Liver (tissue), 9 donors: ENCODE measurements around the gene TAF4. TPM values are rescaled to one million over a fixed set of nuclear protein-coding genes. Genes with fewer than 3 reads are reported as not detected.

Experiments
- DNase-seq: peaks from one replicate; pipeline ENCODE4 v3.0.0-alpha.2; 2017; ENCODE audit warnings: low spot score
- H3K27ac ChIP-seq, 2 donors: one replicate each; pipeline ENCODE4 v1.7.0; 2013; ENCODE audit warnings: inconsistent platforms in 2 of 2, low read length in 2 of 2, control low read depth in 1 of 2, low read depth in 1 of 2, mild to moderate bottlenecking in 1 of 2
- H3K27me3 ChIP-seq, 4 donors: one replicate each; pipeline versions ENCODE4 v1.6.1 to v1.7.0; 2013; ENCODE audit warnings: low read length in 3 of 4, inconsistent platforms in 1 of 4, mild to moderate bottlenecking in 1 of 4, moderate library complexity in 1 of 4; ENCODE audit not compliant: control insufficient read depth in 4 of 4, insufficient read depth in 4 of 4
- H3K36me3 ChIP-seq, 4 donors: one replicate each; pipeline versions ENCODE4 v1.6.1 to v1.7.0; 2013; ENCODE audit warnings: low read length in 3 of 4, mild to moderate bottlenecking in 3 of 4, low read depth in 1 of 4, moderate library complexity in 1 of 4; ENCODE audit not compliant: control insufficient read depth in 4 of 4, insufficient read depth in 3 of 4
- H3K4me1 ChIP-seq, 4 donors: one replicate each; pipeline versions ENCODE4 v1.6.1 to v1.7.0; 2013; ENCODE audit warnings: low read length in 3 of 4, mild to moderate bottlenecking in 3 of 4, moderate library complexity in 1 of 4; ENCODE audit not compliant: control insufficient read depth in 4 of 4, insufficient read depth in 4 of 4
- H3K4me3 ChIP-seq, 3 donors: one replicate each; pipeline versions ENCODE4 v1.6.1 to v1.7.0; 2013; ENCODE audit warnings: low read length in 3 of 3, control low read depth in 1 of 3, low read depth in 1 of 3, mild to moderate bottlenecking in 1 of 3
- H3K9ac ChIP-seq, 2 donors: one replicate each; pipeline ENCODE4 v1.7.0; 2013; ENCODE audit warnings: low read length in 2 of 2, mild to moderate bottlenecking in 2 of 2, moderate library complexity in 2 of 2, control low read depth in 1 of 2, low read depth in 1 of 2
- H3K9me3 ChIP-seq, 4 donors: one replicate each; pipeline versions ENCODE4 v1.6.1 to v1.7.0; 2013; ENCODE audit warnings: low read length in 3 of 4; ENCODE audit not compliant: control insufficient read depth in 4 of 4
- FOXA1 ChIP-seq: IDR thresholded peaks from 2 replicates; pipeline ENCODE4 v1.6.1; 2016; ENCODE audit warnings: antibody characterized with exemption
- FOXA2 ChIP-seq: IDR thresholded peaks from 2 replicates; pipeline ENCODE4 v1.6.1; 2016; ENCODE audit warnings: antibody characterized with exemption
- GABPA ChIP-seq, 2 donors: IDR thresholded peaks in 1 of 2; conservative IDR thresholded peaks in 1 of 2; 2 replicates each; pipeline ENCODE4 v1.6.1; 2016; ENCODE audit warnings: antibody characterized with exemption in 2 of 2, mild to moderate bottlenecking in 1 of 2, moderate library complexity in 1 of 2
- HNF4A ChIP-seq, 2 donors: conservative IDR thresholded peaks; 2 replicates each; pipeline ENCODE4 v1.6.1; 2016; ENCODE audit warnings: antibody characterized with exemption in 2 of 2, mild to moderate bottlenecking in 2 of 2
- HNF4G ChIP-seq: IDR thresholded peaks from 2 replicates; pipeline ENCODE4 v1.6.1; 2016; ENCODE audit warnings: antibody characterized with exemption
- JUND ChIP-seq, 2 donors: IDR thresholded peaks; 2 replicates each; pipeline ENCODE4 v1.6.1; 2016; ENCODE audit warnings: antibody characterized with exemption in 2 of 2
- NR2F2 ChIP-seq: IDR thresholded peaks from 2 replicates; pipeline ENCODE4 v1.6.1; 2016; ENCODE audit warnings: antibody characterized with exemption
- RXRA ChIP-seq, 2 donors: IDR thresholded peaks; 2 replicates each; pipeline ENCODE4 v1.6.1; 2017 to 2018; ENCODE audit warnings: antibody characterized with exemption in 2 of 2, mild to moderate bottlenecking in 1 of 2
- SP1 ChIP-seq: IDR thresholded peaks from 2 replicates; pipeline ENCODE4 v1.6.1; 2018; ENCODE audit warnings: antibody characterized with exemption, mild to moderate bottlenecking
- TAF1 ChIP-seq: conservative IDR thresholded peaks from 2 replicates; pipeline ENCODE4 v1.6.1; 2016; ENCODE audit warnings: antibody characterized with exemption, mild to moderate bottlenecking
- YY1 ChIP-seq: IDR thresholded peaks from 2 replicates; pipeline ENCODE4 v1.6.1; 2016; ENCODE audit warnings: antibody characterized with exemption, mild to moderate bottlenecking
- ZBTB33 ChIP-seq: IDR thresholded peaks from 2 replicates; pipeline ENCODE4 v1.6.1; 2016; ENCODE audit warnings: antibody characterized with exemption
- WGBS: extraction: QIAGEN DNeasy Blood & Tissue Kit; methylation state at CpG from one replicate; pipeline ENCODE4 v1.1.7; 2013; 5-methylcytosine and 5-hydroxymethylcytosine counted together
- polyA plus RNA-seq, 2 donors: library from polyadenylated mRNA; stranded (reverse) in 1 of 2; unstranded in 1 of 2; fragments of 200-250 nt in 1 of 2; fragments of >200 nt in 1 of 2; fragmentation: Nextera tagmentation in 1 of 2; extraction: Ambion mirVana in 1 of 2; gene quantifications; one replicate each; pipeline versions ENCODE4 v1.2.1 to v1.2.3, GENCODE V29; 2013 to 2015
- total RNA-seq, 2 donors: library from RNA; depleted of rRNA; stranded (reverse); fragments of >200 nt; gene quantifications; one replicate each; pipeline ENCODE4 v1.2.3, GENCODE V29; 2014
- TF ChIP-seq, protein P1 (sequence below): IDR thresholded peaks from 2 replicates; pipeline ENCODE4 v1.6.1; 2016; ENCODE audit warnings: antibody characterized with exemption, mild to moderate bottlenecking
- TF ChIP-seq, protein P2 (sequence below): IDR thresholded peaks from 2 replicates; pipeline ENCODE4 v1.6.1; 2016; ENCODE audit warnings: antibody characterized with exemption
- donor health status: healthy.
- donor health status: healthy.
- donor health status: healthy.
- donor health status: healthy.
- donor health status: healthy.

Gene TAF4
- total and polyA plus RNA-seq, 4 donors, result 2.0 to 11.8 (median 5.6) TPM

GRCh38 chr20:62104791-62105345 lies 39.2 kb upstream of the TAF4 start (continued):
- TF ChIP-seq, protein P1, sequence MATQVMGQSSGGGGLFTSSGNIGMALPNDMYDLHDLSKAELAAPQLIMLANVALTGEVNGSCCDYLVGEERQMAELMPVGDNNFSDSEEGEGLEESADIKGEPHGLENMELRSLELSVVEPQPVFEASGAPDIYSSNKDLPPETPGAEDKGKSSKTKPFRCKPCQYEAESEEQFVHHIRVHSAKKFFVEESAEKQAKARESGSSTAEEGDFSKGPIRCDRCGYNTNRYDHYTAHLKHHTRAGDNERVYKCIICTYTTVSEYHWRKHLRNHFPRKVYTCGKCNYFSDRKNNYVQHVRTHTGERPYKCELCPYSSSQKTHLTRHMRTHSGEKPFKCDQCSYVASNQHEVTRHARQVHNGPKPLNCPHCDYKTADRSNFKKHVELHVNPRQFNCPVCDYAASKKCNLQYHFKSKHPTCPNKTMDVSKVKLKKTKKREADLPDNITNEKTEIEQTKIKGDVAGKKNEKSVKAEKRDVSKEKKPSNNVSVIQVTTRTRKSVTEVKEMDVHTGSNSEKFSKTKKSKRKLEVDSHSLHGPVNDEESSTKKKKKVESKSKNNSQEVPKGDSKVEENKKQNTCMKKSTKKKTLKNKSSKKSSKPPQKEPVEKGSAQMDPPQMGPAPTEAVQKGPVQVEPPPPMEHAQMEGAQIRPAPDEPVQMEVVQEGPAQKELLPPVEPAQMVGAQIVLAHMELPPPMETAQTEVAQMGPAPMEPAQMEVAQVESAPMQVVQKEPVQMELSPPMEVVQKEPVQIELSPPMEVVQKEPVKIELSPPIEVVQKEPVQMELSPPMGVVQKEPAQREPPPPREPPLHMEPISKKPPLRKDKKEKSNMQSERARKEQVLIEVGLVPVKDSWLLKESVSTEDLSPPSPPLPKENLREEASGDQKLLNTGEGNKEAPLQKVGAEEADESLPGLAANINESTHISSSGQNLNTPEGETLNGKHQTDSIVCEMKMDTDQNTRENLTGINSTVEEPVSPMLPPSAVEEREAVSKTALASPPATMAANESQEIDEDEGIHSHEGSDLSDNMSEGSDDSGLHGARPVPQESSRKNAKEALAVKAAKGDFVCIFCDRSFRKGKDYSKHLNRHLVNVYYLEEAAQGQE, result no peak
- TF ChIP-seq FOXA2, result no peak

DNA sequence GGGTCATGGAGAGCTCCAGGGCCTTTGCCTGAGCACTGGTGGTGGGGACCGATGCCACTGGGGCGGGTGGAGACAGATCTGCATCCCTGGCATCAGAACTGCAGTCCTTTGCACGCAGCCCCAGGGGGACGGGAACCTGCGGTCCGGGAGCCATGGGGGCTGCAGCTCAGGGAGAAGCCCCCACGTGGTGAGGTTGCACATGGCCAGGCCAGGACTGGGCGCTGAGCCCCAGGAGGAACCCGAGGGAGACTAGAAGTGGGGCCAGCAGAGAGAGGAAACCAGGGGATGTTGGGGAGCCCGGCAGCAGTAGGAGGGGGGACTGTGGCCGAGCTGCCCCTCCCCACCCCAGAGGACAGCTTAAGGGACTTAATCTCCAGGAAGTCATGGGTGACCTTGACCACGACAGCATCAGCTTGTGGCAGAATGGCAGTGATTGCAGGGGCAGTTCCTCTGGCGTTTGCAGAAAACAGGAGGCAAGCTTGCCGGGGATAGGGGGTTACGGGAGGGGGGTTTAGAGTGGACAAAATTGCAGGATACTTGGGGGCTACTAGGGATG lies 38.6 kb upstream of the TAF4 start:
- TF ChIP-seq NR2F2 (no peak), SP1 (no peak), YY1 (no peak), HNF4A (conservative IDR thresholded peaks at IDR 0.05) (no peak), FOXA2 (no peak), JUND (IDR thresholded peaks at IDR 0.05) (no peak), HNF4G (no peak), RXRA (IDR thresholded peaks at IDR 0.05) (no peak), TAF1 (no peak), GABPA (IDR thresholded peaks at IDR 0.05 in 1 of 2, conservative IDR thresholded peaks at IDR 0.05 in 1 of 2) (no peak), FOXA1 (no peak), ZBTB33 (no peak)
- TF ChIP-seq, protein P1, result no peak
- TF ChIP-seq, protein P2, sequence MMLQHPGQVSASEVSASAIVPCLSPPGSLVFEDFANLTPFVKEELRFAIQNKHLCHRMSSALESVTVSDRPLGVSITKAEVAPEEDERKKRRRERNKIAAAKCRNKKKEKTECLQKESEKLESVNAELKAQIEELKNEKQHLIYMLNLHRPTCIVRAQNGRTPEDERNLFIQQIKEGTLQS, result no peak
- Histone ChIP-seq H3K27ac (no peak overlapping the region), H3K9ac (no peak overlapping the region), H3K27me3 (peaks cover 0 to 4% (median 1%) of the 10 kb centered on the region in 4 donors), H3K4me3 (no peak overlapping the region), H3K36me3 (no peaks in the 10 kb centered on the region), H3K9me3 (peaks cover 12 to 28% (median 22%) of the 10 kb centered on the region in 4 donors), H3K4me1 (no peaks in the 10 kb centered on the region)
- 48% methylated on average over 15 of the region's 15 CpGs for WGBS
- DNase-seq, result no peak
